Measurements from ENCODE around the gene MAP7D1.

DNA sequence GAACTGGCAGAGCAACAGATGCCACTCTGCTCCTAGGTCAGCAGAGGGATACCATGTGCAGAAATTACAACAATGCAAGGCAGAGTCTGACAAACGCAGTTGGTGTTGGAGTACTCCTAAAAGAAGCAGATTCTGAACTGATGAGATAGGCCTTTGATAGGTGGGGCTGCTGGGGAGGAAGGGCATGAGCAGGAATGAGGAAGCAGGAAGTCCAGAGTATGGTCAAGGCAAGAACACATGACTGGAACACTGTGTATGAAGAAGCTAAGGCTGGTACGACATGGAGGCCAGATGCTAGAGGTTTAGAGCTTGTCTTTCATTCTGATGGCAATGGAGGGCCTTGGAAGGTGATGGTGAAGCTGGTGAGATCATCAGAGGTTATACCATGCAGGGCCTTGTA, 56.8 kb downstream of the MAP7D1 start:
- no peak for TF ChIP-seq NFYA (IDR thresholded peaks at IDR 0.05; ENCODE audit: borderline replicate concordance, low read depth, low read length)
- TF ChIP-seq, protein P1, sequence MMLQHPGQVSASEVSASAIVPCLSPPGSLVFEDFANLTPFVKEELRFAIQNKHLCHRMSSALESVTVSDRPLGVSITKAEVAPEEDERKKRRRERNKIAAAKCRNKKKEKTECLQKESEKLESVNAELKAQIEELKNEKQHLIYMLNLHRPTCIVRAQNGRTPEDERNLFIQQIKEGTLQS (IDR thresholded peaks at IDR 0.05; ENCODE audit: borderline replicate concordance, extremely low read depth, low read depth, low read length), result no peak
- TF ChIP-seq, protein P2, sequence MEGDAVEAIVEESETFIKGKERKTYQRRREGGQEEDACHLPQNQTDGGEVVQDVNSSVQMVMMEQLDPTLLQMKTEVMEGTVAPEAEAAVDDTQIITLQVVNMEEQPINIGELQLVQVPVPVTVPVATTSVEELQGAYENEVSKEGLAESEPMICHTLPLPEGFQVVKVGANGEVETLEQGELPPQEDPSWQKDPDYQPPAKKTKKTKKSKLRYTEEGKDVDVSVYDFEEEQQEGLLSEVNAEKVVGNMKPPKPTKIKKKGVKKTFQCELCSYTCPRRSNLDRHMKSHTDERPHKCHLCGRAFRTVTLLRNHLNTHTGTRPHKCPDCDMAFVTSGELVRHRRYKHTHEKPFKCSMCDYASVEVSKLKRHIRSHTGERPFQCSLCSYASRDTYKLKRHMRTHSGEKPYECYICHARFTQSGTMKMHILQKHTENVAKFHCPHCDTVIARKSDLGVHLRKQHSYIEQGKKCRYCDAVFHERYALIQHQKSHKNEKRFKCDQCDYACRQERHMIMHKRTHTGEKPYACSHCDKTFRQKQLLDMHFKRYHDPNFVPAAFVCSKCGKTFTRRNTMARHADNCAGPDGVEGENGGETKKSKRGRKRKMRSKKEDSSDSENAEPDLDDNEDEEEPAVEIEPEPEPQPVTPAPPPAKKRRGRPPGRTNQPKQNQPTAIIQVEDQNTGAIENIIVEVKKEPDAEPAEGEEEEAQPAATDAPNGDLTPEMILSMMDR (IDR thresholded peaks at IDR 0.05 in 2 of 3, conservative IDR thresholded peaks at IDR 0.05 in 1 of 3; ENCODE audit: control insufficient read depth in 2 of 3, extremely low read depth in 1 of 3, insufficient read depth in 1 of 3, low read depth in 3 of 3, low read length in 3 of 3), result no peak
- TF ChIP-seq POU2F2 (IDR thresholded peaks at IDR 0.05; ENCODE audit: borderline replicate concordance, low read depth, low read length), result no peak
- TF ChIP-seq SMAD5 (IDR thresholded peaks at IDR 0.05; ENCODE audit: low read depth), result no peak
- TF ChIP-seq ETV6 (conservative IDR thresholded peaks at IDR 0.05 in 1 of 2, IDR thresholded peaks at IDR 0.05 in 1 of 2; ENCODE audit: borderline replicate concordance in 1 of 2, low read depth in 1 of 2), result no peak
- TF ChIP-seq POLR2AphosphoS5 (IDR thresholded peaks at IDR 0.05; ENCODE audit: low read length), result no peak
- TF ChIP-seq SIN3A (IDR thresholded peaks at IDR 0.05; ENCODE audit: low read depth, low read length), result no peak
- TF ChIP-seq HDAC2 (IDR thresholded peaks at IDR 0.05), result no peak
- TF ChIP-seq CEBPB (IDR thresholded peaks at IDR 0.05; ENCODE audit: borderline replicate concordance in 1 of 2, low read depth in 2 of 2, low read length in 2 of 2), result no peak
- TF ChIP-seq SIX5 (IDR thresholded peaks at IDR 0.05; ENCODE audit: low read depth, low read length, severe bottlenecking), result no peak
- TF ChIP-seq POLR2A (IDR thresholded peaks at IDR 0.05; ENCODE audit: low read depth, low read length), result no peak
